Prostate gland (tissue), 2 donors: ENCODE data around the gene ZNF862. TPM values are rescaled to one million over a fixed set of nuclear protein-coding genes. Genes with fewer than 3 reads are reported as not detected.

ENCODE experiments used
- DNase-seq: peaks from one replicate; pipeline ENCODE4 v3.0.0-alpha.2; 2019; ENCODE audit warnings: low spot score
- H3K27ac ChIP-seq, 2 donors: fragments of 200-600 bp; sonication (generic); 2 replicates each; pipeline ENCODE4 v1.5.1; 2017 to 2019
- H3K27me3 ChIP-seq: fragments of 200-600 bp; sonication (generic); replicated peaks from 2 replicates; pipeline ENCODE4 v1.5.1; 2019; ENCODE audit not compliant: insufficient read depth
- H3K36me3 ChIP-seq, 2 donors: fragments of 200-600 bp; sonication (generic); 1 replicate in 1 of 2; 2 replicates in 1 of 2; pipeline versions ENCODE4 v1.5.1 to v1.8.1; 2017 to 2019
- H3K4me1 ChIP-seq: fragments of 200-600 bp; sonication (generic); replicated peaks from 2 replicates; pipeline ENCODE4 v1.5.1; 2019
- H3K4me3 ChIP-seq, 2 donors: fragments of 200-600 bp; sonication (generic); 2 replicates each; pipeline ENCODE4 v1.5.1; 2017 to 2019
- H3K9me3 ChIP-seq: fragments of 200-600 bp; sonication (generic); 2 replicates; pipeline ENCODE4 v1.5.1; 2017
- CTCF ChIP-seq, 4 experiments: fragments of 200-600 bp in 2 of 4; fragments of 450-650 bp in 2 of 4; sonication (generic) in 2 of 4; IDR thresholded peaks; 1 replicate in 3 of 4; 2 replicates in 1 of 4; pipeline ENCODE4 v1.5.1; 2016 to 2019; ENCODE audit warnings: antibody characterized with exemption in 4 of 4, mild to moderate bottlenecking in 2 of 4, moderate library complexity in 2 of 4
- POLR2A ChIP-seq: fragments of 450-650 bp; IDR thresholded peaks from one replicate; pipeline ENCODE4 v1.6.1; 2016; ENCODE audit warnings: antibody characterized with exemption, mild to moderate bottlenecking
- POLR2AphosphoS5 ChIP-seq: sonication (generic); formaldehyde crosslinking; IDR thresholded peaks from one replicate; pipeline ENCODE4 v1.6.1; 2017; ENCODE audit warnings: antibody characterized with exemption
- WGBS: methylation state at CpG from one replicate; pipeline ENCODE4 v1.1.5; 2018; 5-methylcytosine and 5-hydroxymethylcytosine counted together
- intact Hi-C: fragments of 100-400 bp; cut with DNase I; formaldehyde crosslinking; loops from one replicate; pipeline ENCODE4 v1.14.2; 2022
- total RNA-seq, 2 donors: library from RNA; depleted of rRNA; stranded (reverse); fragments of >200 nt; gene quantifications; one replicate each; pipeline ENCODE4 v1.1.0, GENCODE V29; 2016

ZNF862 gene
- total RNA-seq, 2 donors from 2014 or later = 19.8 to 25.4 TPM

GRCh38 chr7:149850007-149850594 is 11.9 kb downstream of the ZNF862 start:
- H3K4me3 ChIP-seq = no peak overlapping the region
- whole genome bisulfite sequencing = 89% methylated on average over 16 of the region's 16 CpGs
- TF ChIP-seq POLR2A = no peak
- TF ChIP-seq POLR2AphosphoS5 = no peak
- TF ChIP-seq CTCF (IDR thresholded peaks at IDR 0.05) = no peak
- H3K27ac ChIP-seq = no peak overlapping the region
- intact Hi-C loops = no loop called here
- no peak for DNase-seq
- no peaks in the 10 kb centered on the region for H3K9me3 ChIP-seq
- H3K36me3 ChIP-seq = no peaks in the 10 kb centered on the region
- H3K4me1 ChIP-seq = no peaks in the 10 kb centered on the region
- no peaks in the 10 kb centered on the region for H3K27me3 ChIP-seq

- 88% methylated on average over 4 of the region's 4 CpGs for WGBS
- no peak for DNase-seq
- Histone ChIP-seq H3K4me3 (no peak overlapping the region), H3K4me1 (no peaks in the 10 kb centered on the region), H3K36me3 (no peaks in the 10 kb centered on the region), H3K9me3 (no peaks in the 10 kb centered on the region), H3K27ac (no peak overlapping the region), H3K27me3 (no peaks in the 10 kb centered on the region)
- TF ChIP-seq POLR2AphosphoS5 (no peak), CTCF (IDR thresholded peaks at IDR 0.05) (no peak), POLR2A (no peak)
- intact Hi-C loops = no loop called here
Observed at GRCh38 chr7:149850716-149851115, 12.5 kb downstream of the ZNF862 start.

GRCh38 chr7:149851449-149851848 is 13.3 kb downstream of the ZNF862 start:
- intact Hi-C loops = no loop called here
- no peaks in the 10 kb centered on the region for H3K4me1 ChIP-seq
- WGBS = 76% methylated on average over 9 of the region's 9 CpGs
- no peak overlapping the region for H3K4me3 ChIP-seq
- TF ChIP-seq POLR2AphosphoS5 (no peak), POLR2A (no peak), CTCF (IDR thresholded peaks at IDR 0.05) (no peak)
- H3K36me3 ChIP-seq = no peaks in the 10 kb centered on the region
- H3K27me3 ChIP-seq = no peaks in the 10 kb centered on the region
- no peak for DNase-seq
- H3K9me3 ChIP-seq = no peaks in the 10 kb centered on the region
- no peak overlapping the region for H3K27ac ChIP-seq

- H3K27ac ChIP-seq = no peak overlapping the region
- intact Hi-C loops = no loop called here
- no peaks in the 10 kb centered on the region for H3K27me3 ChIP-seq
- TF ChIP-seq POLR2AphosphoS5 (no peak), CTCF (IDR thresholded peaks at IDR 0.05) (no peak), POLR2A (no peak)
- no peak for DNase-seq
- H3K4me1 ChIP-seq = no peaks in the 10 kb centered on the region
- no peaks in the 10 kb centered on the region for H3K9me3 ChIP-seq
- no peaks in the 10 kb centered on the region for H3K36me3 ChIP-seq
- H3K4me3 ChIP-seq = no peak overlapping the region
- 93% methylated on average over 9 of the region's 9 CpGs for WGBS
Observed at GRCh38 chr7:149853157-149853556, 15.0 kb downstream of the ZNF862 start.

GRCh38 chr7:149854611-149855360 is 16.6 kb downstream of the ZNF862 start:
- peak overlapping the region in 1 of 2 donors; percentile 29 for H3K27ac ChIP-seq
- WGBS = 39% methylated on average over 12 of the region's 13 CpGs
- DNase-seq = peak; percentile 79

More at GRCh38 chr7:149854611-149855360, 16.6 kb downstream of the ZNF862 start:
- H3K36me3 ChIP-seq = no peaks in the 10 kb centered on the region
- no peaks in the 10 kb centered on the region for H3K9me3 ChIP-seq
- no peaks in the 10 kb centered on the region for H3K27me3 ChIP-seq
- no peak overlapping the region for H3K4me3 ChIP-seq
- intact Hi-C loops = no loop called here
- no peak for TF ChIP-seq CTCF (IDR thresholded peaks at IDR 0.05)
- TF ChIP-seq POLR2A = no peak
- peak; percentile 68 for TF ChIP-seq POLR2AphosphoS5
- no peaks in the 10 kb centered on the region for H3K4me1 ChIP-seq
